GM18520 (cell line): Measurements from ENCODE around the gene CDH6.
"Not testable (repeated sequence)": the region's sequence is repeated elsewhere in the genome, so short reads cannot be mapped to it uniquely, and the experiment has no call there.

Source experiments
- ATAC-seq: cut with Tn5 transposase; IDR thresholded peaks from one replicate; pipeline ENCODE4 v1.9.1; 2021; ENCODE audit not compliant: unreplicated experiment

The CDH6 gene

GRCh38 chr5:31322946-31323345, 129.5 kb downstream of the CDH6 start:
- ATAC-seq = no peak

GRCh38 chr5:31324842-31325241, 131.4 kb downstream of the CDH6 start:
- no peak for ATAC-seq

GRCh38 chr5:31328040-31328733, 134.7 kb downstream of the CDH6 start:
- ATAC-seq = no peak

GRCh38 chr5:31329715-31330114, 136.2 kb downstream of the CDH6 start:
- no peak for ATAC-seq

GRCh38 chr5:31332160-31332559, 138.7 kb downstream of the CDH6 start:
- no peak for ATAC-seq

- ATAC-seq = no peak
Observed at GRCh38 chr5:31333475-31333874, 140.0 kb downstream of the CDH6 start.

GRCh38 chr5:31334061-31334860, 140.8 kb downstream of the CDH6 start:
- ATAC-seq = no peak

GRCh38 chr5:31335456-31335855, 142.0 kb downstream of the CDH6 start:
- no peak for ATAC-seq

- no peak for ATAC-seq
Observed at GRCh38 chr5:31343946-31344345, 150.5 kb downstream of the CDH6 start.

- ATAC-seq = no peak
Observed at GRCh38 chr5:31346896-31347551, 153.5 kb downstream of the CDH6 start.

GRCh38 chr5:31347552-31347905, 154.0 kb downstream of the CDH6 start:
- ATAC-seq = no peak

GRCh38 chr5:31350395-31350794, 156.9 kb downstream of the CDH6 start:
- ATAC-seq = no peak

- no peak for ATAC-seq
Observed at GRCh38 chr5:31355337-31355736, 161.9 kb downstream of the CDH6 start.

GRCh38 chr5:31357038-31357437, 163.6 kb downstream of the CDH6 start:
- ATAC-seq = no peak

- ATAC-seq = no peak
Observed at GRCh38 chr5:31359839-31360238, 166.4 kb downstream of the CDH6 start.

- no peak for ATAC-seq
Observed at GRCh38 chr5:31361234-31361633, 167.7 kb downstream of the CDH6 start.

- ATAC-seq = not testable (repeated sequence)
Observed at GRCh38 chr5:31361704-31362528, 168.4 kb downstream of the CDH6 start.

- no peak for ATAC-seq
Observed at GRCh38 chr5:31362529-31362900, 169.0 kb downstream of the CDH6 start.

GRCh38 chr5:31362931-31363568, 169.6 kb downstream of the CDH6 start:
- no peak for ATAC-seq

- ATAC-seq = no peak
Observed at GRCh38 chr5:31364881-31365636, 171.6 kb downstream of the CDH6 start.
